SK-N-SH treated with all-trans-retinoic acid at 6 μM for 48 hours (cell line): ENCODE results near the gene ITGB2.

Source experiments
- BACH2 ChIP-seq: fragments of 250-450 bp; sonication (Bioruptor Pico); IDR thresholded peaks from 2 replicates; pipeline ENCODE4 v1.9.0; 2021; ENCODE audit warnings: mild to moderate bottlenecking, borderline replicate concordance
- PATZ1 ChIP-seq: fragments of 250-450 bp; sonication (Bioruptor Pico); IDR thresholded peaks from 2 replicates; pipeline ENCODE4 v1.8.0; 2020; ENCODE audit warnings: mild to moderate bottlenecking, moderate library complexity, borderline replicate concordance
- TOX ChIP-seq: fragments of 250-450 bp; sonication (Bioruptor Pico); IDR thresholded peaks from 2 replicates; pipeline ENCODE4 v1.8.0; 2021; ENCODE audit warnings: mild to moderate bottlenecking, moderate library complexity, borderline replicate concordance
- ZC3H10 ChIP-seq: fragments of 250-450 bp; sonication (Bioruptor Pico); IDR thresholded peaks from 2 replicates; pipeline ENCODE4 v1.5.1; 2021; ENCODE audit warnings: mild to moderate bottlenecking, moderate library complexity
- ZFP3 ChIP-seq: fragments of 250-450 bp; sonication (Bioruptor Pico); IDR thresholded peaks from 2 replicates; pipeline ENCODE4 v1.5.0; 2020; ENCODE audit warnings: mild to moderate bottlenecking, moderate library complexity

- TF ChIP-seq PATZ1 = no peak
- no peak for TF ChIP-seq ZC3H10 (CRISPR knock-in tag)
- no peak for TF ChIP-seq BACH2 (CRISPR knock-in tag)
- no peak for TF ChIP-seq TOX (CRISPR knock-in tag)
- TF ChIP-seq ZFP3 = no peak
Measured at GRCh38 chr21:44956356-44957046, 35.8 kb upstream of the ITGB2 start.
